Neural cell (in vitro differentiated cells): ENCODE results near the gene TMTC1.

Source experiments
- CTCF ChIP-seq: fragments of 450-650 bp; IDR thresholded peaks from 2 replicates; pipeline ENCODE4 v1.5.1; 2014; ENCODE audit warnings: antibody characterized with exemption, mild to moderate bottlenecking, moderate library complexity; ENCODE audit not compliant: poor library complexity, severe bottlenecking
- MXI1 ChIP-seq: fragments of 450-650 bp; conservative IDR thresholded peaks from 2 replicates; pipeline ENCODE4 v1.6.1; 2014; ENCODE audit warnings: antibody characterized with exemption, mild to moderate bottlenecking; ENCODE audit not compliant: poor library complexity, severe bottlenecking
- TAF1 ChIP-seq: IDR thresholded peaks from 2 replicates; pipeline ENCODE4 v1.6.1; 2012; ENCODE audit warnings: low read depth

GRCh38 chr12:29591140-29592020, 192.4 kb downstream of the TMTC1 start:
- TF ChIP-seq CTCF (peak; percentile 28), TAF1 (no peak), MXI1 (no peak)
